CD1c-positive myeloid dendritic cell (primary cell): ENCODE data around the gene ZNF468.
"Not testable (repeated sequence)": the region's sequence is repeated elsewhere in the genome, so short reads cannot be mapped to it uniquely, and the experiment has no call there.

Source experiments
- DNase-seq: peaks from one replicate; pipeline ENCODE4 v3.0.0-alpha.2; 2016; ENCODE audit errors: extremely low spot score

Gene ZNF468

DNA sequence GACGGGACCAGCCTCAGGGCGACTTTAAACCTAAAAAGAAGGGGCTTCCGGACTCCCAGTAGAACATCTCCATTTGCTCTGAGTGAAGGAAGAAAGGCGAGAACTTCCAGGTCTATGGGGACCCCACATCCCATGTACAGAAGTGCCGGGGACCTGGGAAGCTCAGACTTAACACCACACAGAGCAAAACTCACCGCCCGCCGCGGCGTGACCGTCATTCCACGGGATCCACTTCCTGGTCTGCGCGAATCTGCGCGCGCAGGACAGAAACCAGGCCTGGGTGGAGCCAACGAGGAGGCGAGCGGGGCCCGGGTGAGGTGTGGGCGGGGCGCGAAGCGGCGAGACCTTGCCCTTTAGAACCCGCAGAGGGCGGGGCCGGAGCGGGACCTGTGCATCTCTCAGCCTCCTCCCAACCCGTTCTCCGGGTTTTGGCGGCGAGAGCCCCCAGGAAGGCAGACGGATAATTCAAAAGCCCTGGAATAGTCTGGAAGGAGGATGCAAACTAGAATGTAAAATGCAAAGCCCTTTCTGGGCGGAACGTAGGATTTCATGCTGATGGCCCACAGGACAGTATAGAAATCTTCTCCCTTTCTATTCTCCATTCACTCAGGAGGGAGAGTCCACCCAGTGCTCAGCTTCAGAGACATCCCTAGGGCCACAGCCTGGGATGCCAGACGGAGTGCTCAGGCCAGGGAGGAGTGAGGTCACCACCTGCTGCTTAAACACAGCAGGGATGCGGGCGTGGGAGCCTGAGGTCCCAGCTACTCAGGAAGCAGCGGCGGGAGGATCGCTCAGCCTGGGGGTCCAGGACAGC lies at the start of gene ZNF468:
ZNF468 (minus strand) TSS at position 242 of the 814 bp plus-strand sequence. CDS start 3,347 bp downstream, outside the sequence.
- peak; percentile 82 for DNase-seq

DNA sequence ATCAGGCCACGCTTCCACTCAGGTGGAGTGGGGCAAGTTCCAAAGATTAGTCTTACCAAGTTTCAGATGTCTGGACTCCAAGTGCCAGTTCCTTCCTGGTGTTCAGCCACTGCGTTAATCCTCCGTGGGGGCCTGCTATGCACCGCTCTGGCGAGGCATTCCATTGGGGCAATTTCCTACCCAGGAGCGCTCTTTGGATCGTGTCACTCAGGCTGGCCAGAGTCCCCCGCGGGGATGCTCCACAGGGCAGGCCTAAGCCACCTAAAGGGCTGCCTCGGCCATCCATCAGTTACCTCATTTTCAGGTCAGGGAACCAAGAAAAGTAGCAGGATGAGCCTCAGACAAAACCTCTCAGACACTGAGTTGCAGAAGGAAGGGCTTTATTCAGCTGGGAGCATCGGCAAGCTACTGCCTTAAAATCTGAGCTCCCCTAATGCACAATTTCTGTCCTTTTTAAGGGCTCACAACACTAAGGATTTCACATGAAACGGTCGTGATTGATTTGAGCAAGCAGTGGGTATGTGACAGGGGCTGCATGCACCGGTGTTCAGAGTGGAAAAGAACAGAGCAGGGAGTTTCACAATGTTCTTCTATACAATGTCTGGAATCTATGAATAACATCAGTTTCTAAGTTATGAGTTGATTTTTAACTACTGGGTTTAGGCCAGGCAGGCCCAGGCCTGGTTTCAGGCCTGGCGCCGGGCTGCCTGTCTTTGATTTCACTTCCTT lies 46.8 kb upstream of the ZNF468 start:
- DNase-seq, result not testable (repeated sequence)

DNA sequence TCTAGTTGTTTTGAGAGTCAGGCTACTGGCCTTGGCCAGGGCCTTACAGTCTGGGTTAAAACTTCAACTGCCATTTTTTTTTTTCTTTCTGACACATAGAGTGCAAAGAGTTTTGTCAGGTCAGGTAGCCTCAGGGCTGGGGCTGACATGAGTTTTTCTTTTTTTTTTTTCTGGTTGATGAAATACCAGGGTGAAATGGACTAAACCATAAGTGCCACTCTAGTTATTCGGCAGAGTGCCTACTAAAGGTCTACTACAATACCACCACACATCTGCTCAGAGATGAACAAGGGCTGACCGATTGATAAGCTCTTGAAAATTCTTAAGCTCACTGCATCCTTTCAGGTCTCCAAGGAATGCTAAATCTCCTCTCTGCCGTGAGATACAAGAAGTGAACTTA lies 44.4 kb upstream of the ZNF468 start:
- no peak for DNase-seq

DNA sequence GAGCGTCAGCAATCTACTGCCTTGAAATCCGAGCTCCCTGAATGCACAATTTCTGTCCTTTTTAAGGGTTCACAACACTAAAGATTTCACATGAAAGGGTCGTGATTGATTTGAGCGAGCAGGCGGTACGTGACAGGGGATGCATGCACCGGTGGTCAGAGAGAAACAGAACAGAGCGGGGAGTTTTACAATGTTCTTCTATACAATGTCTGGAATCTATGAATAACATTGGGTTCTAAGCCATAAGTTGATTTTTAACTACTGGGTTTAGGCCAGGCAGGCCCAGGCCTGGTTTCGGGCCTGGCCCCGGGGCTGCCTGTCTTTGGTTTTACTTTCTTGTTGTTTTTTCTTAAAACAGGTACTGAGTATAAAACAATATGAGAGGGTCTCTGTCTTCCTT lies 41.2 kb upstream of the ZNF468 start:
- DNase-seq, result not testable (repeated sequence)

DNA sequence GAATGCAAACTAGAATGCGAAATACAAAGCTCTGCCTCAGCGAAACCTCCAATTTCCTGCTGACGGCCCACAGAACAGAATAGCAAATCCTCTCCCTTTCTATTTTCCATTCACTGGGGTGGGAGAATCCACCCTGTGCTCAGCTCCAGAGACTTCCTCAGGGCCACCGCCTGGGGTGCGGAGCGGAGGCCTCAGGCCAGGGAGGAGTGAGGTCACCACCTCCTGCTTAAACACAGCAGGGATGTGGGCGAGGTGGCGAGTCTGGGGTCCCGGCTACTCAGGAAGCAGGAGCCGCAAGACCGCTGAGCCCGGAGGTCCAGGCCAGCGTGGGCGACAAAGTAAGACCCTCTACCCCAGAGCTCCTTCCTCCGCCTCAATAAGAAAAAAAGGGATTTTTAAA lies 40.7 kb upstream of the ZNF468 start:
- DNase-seq, result no peak

DNA sequence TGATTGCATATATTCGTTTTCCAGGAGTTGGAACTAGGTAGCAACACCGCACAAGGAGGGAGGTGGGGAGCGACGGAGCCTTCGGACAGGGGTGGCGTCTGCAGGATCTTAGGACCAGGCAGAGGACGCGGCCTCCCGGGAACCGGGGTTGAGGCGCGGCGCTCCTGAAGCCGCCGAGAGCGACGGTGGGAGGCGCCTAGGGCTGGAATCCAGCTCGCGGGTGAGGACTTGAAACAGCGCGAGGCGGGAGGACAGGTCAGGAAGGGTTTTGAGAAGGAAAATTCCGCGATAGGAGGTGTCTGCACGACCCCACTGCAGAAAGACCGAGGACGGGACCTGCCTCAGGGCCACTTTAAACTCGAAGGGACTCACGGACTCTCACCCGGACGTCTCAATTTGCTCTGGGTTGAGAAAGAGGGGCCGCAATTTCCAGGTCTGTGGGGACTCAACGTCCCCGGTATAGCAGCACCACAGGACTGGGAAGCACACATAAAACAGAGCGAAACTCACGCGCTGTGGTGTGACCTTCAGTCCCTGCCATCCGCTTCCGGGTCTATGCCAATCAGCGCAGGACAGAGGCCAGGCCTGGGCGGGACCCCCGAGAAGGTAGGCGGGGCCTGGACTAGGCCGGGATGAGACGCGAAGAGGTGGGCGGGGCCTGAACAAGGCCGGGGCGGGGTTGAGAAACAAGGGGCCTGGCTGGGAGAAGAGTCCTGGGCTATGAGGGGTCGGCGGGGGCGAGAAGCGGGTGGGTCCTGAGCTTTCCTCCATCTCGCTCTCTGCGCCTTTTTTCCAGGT lies 39.9 kb upstream of the ZNF468 start, which contains the start of gene ZNF320:
ZNF320 (minus strand) TSS at position 498 of the 798 bp plus-strand sequence. CDS start 7,380 bp downstream, outside the sequence.
- DNase-seq, result peak; percentile 96

DNA sequence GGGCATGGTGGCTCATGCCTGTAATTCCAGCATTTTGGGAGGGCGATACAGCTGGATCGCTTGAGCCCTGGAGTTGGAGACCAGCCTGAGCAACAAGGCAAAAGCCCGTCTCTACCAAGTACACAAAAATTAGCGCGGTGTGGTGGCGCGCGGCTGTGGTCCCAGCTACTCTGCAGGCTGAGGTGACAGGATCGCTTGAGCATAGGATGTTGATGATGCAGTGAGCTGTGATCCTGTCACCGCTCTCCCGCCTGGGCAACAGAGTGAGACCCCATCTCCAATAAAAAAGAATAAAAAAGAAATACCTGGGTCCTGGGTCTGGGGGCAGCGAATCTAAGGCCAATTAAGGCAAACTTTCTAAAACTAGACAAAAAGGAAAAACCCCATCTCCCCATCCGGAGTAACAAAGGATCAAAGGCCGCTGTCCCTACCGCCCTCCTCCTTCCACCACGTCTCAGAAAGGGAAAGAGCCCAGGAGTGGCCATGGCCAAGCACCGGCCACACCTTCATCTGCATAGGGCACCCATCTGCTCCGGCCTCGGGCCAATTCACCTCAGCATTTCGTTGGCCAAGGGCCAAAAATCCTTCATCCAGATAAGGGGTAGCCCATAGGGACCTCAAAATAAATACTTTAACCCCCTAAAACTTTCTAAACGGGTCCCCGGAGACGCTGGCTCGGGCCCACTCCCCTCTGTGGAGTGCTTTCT lies 39.2 kb upstream of the ZNF468 start:
- DNase-seq, result peak; percentile 1

- no peak for DNase-seq
These were observed 33.9 kb upstream of the ZNF468 start for GRCh38 chr19:52891336-52891735.

GRCh38 chr19:52889931-52890330 lies 32.5 kb upstream of the ZNF468 start:
- no peak for DNase-seq

DNA sequence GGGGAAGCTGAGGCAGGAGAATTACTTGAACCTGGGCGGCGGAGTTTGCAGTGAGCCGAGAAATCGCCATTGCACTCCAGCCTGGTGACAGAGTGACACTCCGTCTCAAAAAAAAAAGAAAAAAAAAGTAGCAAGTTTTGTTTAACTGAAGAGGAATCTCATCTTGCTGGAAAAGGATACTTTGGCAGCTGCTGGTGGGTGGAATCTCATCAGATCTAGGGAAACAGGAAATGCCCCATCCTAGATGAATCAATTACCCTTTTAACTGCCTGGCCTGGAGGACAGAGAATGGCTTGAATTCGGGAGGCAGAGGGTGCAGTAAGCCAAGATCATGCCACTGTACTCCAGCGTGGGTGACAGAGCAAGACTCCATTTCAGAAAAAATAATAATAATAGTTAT lies 31.7 kb upstream of the ZNF468 start:
- no peak for DNase-seq

DNA sequence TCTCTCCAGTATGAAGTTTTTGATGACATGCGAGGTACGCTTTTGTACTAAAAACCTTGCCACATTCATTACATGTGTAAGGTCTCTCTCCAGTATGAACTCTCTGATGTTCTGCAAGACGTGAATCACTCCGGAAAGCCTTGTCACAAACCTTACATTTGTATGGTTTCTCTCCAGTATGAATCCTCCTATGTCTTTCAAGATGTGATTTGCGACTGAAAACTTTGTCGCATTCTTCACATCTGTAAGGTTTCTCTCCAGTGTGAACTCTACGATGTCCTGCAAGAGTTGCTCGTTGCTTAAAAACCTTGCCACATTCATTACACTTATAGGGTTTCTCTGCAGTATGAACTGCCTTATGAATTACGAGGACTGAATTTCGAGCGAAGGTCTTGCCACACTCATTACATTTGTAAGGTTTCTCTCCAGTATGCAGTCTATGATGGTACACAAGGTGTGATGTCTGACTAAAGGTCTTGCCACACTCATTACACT lies 23.5 kb upstream of the ZNF468 start:
- DNase-seq, result no peak

GRCh38 chr19:52872996-52873395 lies 15.6 kb upstream of the ZNF468 start:
- not testable (repeated sequence) for DNase-seq

DNA sequence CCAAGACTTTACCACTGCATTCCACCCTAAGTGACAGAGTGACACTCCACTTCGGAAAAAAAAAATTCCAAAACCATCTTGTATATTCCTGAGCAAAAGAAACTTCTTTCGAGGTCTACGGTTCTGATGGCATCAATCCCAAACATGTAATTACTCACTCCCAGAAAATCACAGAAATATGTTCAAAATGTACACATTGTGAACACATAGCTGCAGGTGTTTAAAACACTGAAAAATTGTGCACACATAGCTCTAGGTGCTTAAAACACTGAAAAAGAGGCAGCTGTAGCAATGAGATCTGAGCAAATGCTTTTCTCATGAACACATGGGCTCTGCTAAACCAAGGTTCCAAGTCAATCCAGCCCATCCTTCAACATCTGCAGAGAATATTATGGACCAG lies 14.0 kb upstream of the ZNF468 start:
- no peak for DNase-seq

DNA sequence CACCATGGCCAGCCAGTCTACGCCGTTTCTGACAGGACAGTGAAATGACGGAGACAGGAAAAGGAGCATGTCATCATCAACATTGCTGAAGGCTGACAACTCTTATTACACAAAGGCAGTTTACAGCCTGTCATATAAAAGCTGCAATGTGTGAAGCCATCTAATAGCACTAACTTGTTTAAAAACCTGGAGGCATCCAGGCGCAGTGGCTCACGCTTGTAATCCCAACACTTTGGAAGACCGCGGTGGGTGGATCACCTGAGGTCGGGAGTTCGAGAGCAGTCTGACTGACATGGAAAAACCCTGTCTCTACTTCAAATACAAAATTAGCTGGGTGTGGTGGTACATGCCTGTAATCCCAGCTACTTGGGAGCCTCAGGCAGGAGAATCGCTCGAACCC lies 10.6 kb upstream of the ZNF468 start:
- DNase-seq, result not testable (repeated sequence)

DNA sequence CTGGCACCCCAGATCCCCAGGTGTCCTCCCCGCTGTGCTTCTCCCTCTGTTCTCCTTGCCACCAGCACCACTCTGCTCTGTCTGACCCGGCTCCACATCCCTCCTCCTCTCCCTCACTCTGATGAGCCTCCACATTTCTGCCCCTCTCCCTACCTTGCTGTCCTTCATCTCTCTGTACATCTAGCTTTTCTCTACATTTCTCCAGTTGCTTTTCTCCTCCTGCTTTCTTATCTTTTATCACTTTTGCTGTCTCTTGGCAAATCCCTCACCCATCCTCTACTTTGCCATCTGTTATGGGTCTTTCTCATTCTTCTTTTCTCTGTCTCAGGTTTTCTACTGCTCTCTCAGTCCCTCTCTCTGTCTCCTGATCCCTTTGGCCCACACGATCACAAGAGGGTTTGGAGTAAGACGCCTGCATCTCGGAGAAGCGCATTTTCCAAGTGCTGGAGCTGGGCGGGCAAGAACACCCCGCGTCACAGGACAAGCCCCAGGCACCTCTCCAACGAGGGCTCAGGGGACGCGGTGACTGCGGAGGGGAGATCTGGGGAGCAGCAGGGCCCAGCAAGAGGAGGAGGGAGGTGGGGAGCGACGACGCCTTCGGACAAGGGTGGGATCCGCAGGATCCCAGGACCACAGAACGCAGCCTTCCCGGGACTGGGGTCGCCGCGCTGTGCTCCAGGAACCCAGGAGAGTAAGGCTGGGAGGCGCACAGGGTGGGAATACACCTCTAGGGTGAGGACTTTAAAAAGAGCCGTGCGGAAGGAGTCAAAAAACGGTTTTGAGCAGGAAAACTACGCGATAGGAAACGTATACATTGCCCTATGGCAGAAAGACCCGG lies 660 bp downstream of the ZNF468 start:
- DNase-seq, result peak; percentile 2

GRCh38 chr19:52847352-52847751 lies 10.1 kb downstream of the ZNF468 start:
- DNase-seq, result not testable (repeated sequence)

- DNase-seq, result not testable (repeated sequence)
These were observed 16.5 kb downstream of the ZNF468 start for GRCh38 chr19:52840825-52841465.

DNA sequence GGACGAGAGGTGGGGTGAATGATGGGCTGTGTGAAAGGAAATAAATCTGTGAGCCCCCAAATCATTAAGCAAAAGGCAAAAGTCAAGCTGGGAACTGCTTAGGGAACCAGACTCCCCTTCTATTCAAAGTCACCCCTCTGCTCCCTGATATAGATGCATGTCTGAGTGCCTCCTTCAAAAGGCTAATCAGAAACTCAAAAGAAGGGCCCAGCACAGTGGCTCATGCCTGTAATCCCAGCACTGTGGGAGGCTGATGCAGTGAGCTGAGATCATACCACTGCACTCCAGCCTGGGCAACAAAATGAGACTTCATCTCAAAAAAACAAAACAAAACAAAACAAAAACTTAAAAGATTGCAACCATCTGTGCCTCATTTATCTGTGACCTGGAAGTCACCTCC lies 23.1 kb downstream of the ZNF468 start:
- not testable (repeated sequence) for DNase-seq

GRCh38 chr19:52833541-52833940 lies 23.9 kb downstream of the ZNF468 start:
- not testable (repeated sequence) for DNase-seq

- DNase-seq, result not testable (repeated sequence)
These were observed 27.6 kb downstream of the ZNF468 start for GRCh38 chr19:52829866-52830265.
